GM19467 (cell line): ENCODE measurements around the gene DGKG.

Experiments used
- ATAC-seq: cut with Tn5 transposase; IDR thresholded peaks from one replicate; pipeline ENCODE4 v1.9.1; 2021; ENCODE audit warnings: mild to moderate bottlenecking, moderate library complexity; ENCODE audit not compliant: unreplicated experiment

DGKG gene

DNA sequence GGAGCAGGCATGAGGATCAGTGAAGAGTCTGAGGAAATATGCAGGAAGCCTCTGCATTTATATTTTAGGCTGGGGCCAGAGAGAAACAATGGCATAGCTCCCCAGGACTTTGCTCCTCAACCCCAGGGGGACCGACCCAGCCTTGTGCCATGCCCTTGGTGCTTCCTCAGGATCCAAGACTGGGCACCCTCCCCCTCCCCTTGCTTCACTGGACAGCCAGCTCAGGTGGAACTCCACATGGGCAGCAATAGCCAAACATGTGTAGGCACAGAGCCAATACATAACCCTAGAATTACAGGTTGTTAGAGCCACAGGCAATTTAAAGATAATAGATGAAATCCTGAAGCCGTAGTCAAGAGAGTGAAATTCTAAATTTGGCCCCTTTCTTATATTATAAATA is 180.1 kb downstream of the DGKG start:
- no peak for ATAC-seq

DNA sequence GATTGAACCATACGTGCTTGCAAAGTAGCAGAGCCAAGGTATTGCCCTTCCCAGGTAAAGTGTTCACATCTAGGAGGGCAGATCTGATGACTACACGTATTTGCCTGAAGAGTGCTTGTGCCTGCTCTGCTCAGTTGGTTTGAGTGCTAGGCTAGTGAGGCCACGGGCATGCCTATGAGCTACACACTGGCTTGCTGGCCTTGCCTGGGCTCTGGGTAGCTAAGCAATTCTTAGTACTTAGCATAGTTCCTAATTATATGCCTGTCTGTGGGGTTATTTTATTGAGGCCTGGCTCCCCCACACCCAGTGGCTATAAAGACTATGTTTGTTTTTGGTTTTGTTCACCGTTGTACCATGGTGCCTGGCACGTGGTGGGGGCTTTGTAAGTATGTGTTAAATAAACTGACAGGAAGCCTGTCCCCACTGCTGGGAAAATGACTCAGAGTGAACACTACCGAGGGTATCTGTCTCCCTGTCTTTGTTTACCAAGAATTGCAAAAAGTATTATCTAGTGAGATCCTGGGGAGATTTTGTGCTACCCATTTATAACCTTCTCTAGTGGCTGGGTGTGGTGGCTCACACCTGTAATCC is 181.0 kb downstream of the DGKG start:
- no peak for ATAC-seq

DNA sequence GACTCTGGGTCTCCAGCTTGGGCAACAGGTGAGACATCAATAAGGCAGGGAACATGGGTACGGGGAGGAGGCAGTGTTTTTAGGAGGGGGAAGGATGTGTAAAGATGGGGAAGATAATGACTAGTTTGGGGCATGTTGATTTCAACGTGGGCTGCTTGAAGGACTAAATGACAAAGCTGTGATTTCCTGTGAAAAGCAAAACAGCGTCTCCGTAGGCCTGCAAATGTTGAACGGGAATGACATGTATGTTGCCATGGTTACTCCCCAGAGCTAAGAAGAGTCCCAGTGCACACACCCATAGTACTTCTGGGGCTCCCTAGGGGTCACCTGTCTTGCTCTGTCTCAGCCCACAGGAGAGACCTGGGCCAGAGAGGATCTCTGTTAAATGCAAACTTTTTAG is 181.9 kb downstream of the DGKG start:
- no peak for ATAC-seq

DNA sequence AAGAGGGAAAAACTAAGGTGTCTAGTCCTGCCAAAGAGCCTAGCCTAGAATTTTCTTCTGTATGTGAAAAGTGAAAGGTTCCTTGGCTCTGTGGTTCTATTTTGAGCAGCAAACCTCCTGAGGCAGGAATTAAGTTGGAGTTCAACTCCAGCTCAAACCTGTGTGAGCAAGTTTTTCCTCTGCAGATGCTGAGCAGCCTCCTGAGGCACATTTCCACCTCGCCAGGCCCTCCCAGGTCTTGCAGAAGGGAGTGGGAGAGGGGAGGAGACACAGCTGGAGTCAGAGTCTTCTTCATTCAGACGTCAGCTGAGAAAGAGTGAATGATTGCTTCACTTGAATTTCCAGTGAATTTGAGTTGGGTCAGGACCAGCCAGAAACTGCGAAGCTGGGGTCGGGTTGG is 183.6 kb downstream of the DGKG start:
- no peak for ATAC-seq

DNA sequence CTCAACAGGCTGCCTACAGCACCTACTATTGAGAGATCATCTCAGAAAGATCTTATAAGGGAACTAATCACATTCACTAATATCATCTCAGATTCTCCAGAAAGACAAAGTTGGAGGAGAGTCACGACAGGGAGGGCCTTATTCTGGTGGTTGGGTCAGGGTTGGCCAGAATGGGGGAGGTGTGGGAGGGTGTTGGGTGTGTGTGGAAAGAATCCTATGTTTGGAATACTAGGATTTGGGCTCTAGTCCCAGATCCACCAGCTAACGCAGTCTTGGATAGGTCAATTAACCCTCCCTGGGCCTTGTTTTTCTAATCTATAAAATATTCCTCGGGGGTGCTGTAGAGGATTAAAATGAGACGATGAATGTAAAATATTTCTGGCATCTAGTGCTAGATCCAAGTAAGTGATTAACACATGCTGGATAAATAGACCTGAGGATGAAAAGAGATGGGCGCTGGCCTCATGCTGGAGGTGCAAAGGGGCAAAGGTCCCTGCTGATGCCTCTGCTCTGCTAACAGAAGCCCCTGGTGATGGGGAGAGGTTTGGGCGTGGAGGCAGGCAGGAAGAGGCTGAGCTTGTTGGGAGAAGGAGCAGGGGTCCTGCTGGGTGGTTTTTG is 185.6 kb downstream of the DGKG start:
- ATAC-seq, result no peak

DNA sequence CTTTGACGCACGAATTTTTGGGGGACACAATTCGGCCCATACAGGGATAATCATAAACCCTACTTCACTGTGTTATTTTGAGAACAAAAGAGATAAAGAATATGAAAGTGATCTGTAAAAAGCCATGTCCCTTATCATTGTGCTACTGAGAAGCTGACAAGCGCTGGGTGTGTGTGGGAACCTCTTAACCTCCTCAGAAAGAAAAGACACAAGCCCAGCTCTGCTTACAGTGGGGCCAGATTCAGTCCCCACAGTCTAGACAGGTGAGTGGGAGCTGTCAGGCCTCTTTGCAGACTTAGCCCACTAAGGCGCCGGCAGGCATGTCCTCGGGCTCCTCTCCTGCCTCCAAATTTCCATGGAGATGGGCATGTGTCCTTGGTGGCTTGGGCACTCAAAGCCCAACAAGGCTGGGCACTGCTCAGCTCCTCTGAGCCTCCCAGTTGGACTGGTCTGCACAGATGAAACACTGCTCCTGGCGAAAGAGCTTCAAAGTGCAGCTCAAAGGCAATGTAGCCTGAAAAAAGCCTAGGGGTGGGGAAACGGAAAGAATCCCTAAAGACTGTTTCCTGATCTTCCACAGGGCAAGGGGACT is 188.7 kb downstream of the DGKG start:
- no peak for ATAC-seq

DNA sequence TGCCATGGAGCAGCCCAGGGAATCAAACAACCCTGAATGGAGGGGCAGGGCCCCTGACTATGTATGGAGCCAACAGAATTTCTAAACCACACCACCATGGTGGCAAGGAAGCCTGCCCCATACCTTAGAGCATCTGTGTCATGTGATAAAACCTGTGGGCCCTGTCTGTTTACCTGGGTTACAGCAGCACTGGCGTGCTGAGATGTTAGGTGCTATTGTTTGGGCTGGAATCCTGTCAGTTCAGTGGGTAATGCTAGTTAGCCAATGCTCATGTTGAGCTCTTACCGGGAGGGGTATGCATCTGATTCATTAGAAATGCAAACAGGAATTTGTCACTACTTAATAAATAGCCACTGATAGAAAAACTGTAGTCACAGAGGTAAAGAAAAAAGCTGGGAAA is 189.7 kb downstream of the DGKG start:
- ATAC-seq, result no peak

DNA sequence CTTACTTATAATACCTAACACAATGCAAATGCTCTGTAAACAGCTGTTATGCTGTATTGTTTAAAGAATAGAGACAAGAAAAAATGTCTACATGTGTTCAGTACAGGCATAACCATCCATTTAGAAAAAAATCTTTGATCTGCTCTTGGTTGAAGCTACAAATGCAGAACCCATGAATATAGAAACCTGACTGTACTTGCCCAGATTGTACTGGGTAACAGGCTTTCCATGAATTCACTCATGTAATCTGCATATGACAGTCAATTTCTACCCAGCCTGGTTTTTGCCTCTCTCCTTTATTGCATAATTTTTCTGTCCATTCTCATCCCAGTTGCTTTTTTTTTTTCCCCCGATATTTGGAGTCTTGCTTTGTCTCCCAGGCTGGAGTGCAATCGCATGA is 190.5 kb downstream of the DGKG start:
- no peak for ATAC-seq

DNA sequence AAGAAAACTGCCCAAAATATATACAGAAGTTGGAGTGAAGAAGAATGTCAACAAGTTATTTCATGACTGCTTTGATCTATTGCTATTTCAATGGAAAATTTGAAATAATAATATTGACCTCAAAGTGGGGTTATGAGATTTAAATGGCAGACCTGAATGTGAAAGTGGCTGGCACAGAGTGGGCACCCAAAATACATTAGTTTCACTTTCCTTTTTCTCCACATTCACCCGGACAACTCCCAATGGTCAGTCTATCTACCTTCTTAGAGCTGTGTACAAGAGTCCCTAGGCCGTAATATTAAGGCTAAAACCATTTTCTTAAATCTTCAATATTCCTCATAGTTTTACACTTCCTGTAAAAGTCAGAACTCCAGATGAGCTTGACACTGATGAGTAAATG is 191.5 kb downstream of the DGKG start:
- ATAC-seq, result no peak

DNA sequence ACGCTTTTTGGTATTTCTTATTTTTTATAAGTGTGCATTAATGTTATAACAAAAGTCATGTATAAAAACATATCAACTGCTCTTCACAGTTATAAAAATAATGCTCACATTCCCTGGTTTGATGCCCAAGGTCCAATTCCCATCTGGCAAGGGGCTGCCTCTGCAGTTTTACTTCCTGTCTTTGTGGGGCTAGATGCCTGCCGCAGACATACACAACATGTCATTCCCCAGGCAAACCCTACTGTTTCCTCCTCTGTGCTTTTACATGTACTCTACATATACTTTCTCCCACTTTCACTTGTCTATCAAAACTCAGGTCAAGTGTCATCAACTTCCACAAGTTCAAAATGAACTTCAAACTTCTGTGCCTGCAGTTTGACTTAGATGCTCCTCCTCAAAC is 192.7 kb downstream of the DGKG start:
- ATAC-seq, result no peak

DNA sequence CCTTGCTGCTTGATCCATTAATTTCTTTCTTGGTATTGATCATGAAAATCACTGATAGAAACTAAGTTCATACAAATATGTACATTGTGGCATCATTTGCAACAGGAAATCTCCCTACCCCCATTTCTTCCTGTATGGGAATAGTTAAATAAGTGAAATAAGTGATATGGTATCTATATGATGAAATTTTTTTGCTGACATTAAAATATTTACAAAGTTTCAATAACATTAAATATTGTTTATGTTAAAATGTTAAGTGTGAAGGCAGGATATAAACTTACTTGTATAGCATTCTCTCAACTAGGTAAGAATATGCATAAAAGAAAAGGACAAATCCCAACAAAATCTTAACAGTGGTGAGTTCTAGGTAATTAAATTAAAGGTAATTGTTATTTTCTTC is 193.1 kb downstream of the DGKG start:
- ATAC-seq, result no peak

DNA sequence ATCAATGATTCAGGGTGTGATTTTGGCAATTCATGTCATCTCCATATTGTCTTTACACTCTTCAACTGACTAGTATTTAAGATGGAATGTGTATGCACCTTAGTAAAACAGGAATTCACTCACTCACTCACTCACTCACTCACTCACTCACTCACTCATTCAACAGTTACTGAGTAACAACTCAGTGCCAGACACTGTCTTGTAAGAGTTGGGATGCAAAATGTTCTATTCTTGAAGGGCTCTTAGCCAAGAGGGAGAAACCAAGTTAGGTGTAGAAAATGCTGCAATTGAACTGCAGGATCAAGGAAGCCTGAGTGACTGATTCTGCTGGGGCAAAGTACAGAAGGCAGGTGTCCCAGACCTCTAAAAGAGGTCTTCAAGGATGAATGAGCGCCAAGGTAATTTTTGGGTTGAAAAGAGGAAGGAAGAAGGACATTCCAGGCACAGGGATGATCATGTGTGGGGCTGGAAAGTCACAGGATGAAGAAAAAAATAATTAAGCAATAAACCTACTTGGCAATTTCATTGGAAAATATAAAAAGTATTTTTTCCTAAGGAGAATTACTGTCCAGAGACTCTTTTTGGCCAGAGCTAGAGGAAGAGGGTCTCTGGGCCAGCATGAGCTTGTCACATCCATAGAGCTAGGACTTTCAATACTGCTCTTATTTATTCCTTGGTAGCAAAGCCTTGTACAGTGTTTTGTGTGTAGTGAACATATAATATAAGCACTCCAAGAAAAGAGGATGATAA is 194.2 kb downstream of the DGKG start:
- ATAC-seq, result no peak

DNA sequence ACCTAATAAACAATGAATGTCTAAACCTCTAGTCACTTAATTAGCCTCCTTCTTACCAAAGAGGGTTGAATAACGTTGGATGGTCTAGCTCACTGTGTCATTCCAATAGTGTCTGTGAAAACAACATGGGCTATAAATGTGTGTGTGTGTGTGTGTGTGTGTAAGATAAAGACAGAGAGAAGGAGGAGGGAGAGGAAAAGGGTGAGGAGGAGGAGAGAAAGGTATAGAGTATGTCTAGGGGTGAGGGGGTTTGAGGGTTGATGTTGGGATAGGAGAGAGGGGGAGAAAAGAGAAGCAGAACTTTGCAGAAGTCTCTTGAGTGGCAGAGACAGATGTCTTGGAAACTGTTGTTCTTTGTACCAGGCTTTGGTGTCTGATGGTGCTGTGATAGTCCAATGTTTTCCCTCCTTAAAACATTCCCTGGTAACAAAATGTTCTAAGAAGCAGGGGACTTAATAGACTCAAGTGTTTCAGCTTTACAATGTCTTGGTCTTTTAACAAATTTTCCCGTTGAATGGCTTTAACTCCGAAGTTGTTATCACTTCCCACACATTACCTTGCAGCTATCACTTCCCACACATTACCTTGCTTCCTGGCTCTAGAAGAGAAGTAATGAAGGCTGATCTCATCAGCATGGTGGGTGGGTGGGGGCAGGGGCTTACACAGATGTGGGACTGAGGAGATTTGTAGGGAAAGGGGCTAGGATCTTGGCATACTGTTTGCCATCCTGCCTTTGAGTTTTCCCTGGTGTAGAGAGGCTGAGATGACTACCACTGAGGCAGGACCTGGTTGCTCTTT is 195.3 kb downstream of the DGKG start:
- ATAC-seq, result no peak

DNA sequence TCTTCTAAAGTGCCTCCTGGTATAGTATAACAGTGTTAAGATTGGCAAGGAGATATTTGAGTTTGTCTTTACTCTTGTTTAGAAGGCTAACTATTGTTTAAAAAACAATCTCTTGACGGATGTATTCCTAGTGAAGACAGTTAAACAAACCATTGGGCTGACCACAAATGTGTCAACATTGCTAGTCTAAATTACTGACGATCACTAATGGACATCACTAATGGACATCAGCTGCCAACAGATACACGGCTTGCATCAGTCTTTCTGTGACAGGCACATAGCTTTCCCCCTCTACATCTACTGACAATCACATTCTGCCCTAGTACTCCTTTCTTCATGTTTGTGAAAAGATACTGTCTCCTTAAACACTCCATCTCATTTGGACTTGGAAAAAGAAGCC is 196.0 kb downstream of the DGKG start:
- ATAC-seq, result no peak

DNA sequence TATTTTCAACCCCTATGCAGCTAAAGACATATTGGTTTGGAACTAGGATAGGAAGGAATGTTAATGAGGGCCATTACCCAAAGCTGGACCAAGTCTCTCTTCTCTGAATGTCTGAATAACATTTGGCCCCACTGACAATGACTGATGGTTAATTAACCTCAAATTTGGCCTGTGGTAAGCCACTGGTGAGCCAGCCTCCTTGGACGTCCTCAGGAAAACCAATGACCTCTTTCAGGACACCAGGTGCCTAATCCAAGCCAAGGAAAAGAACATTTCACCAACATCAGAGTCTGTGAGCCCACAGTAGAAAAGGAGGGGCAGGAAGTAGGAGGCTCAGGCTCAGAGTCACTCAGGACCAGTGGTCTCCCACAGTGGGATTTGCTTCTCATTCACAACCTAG is 196.7 kb downstream of the DGKG start:
- ATAC-seq, result no peak

DNA sequence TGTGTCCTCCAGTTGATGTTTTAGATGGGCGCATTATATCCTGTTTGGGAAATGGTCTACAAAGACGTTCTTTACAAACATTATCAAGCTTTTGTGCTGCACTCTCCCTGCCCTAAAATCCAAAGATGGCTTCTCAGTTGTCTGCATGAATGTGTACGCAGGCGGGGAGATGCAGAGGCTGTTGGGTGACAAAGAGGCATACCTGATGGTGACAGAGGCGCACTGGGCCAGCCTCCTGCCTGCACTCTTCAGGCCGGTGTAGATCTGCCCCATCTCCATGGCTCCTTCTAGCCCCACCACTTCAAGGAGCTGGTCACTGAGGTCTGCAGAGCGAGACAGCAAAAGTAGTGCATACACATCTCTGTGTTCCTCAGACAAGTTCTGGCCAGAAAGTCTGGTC is 197.3 kb downstream of the DGKG start:
- no peak for ATAC-seq

DNA sequence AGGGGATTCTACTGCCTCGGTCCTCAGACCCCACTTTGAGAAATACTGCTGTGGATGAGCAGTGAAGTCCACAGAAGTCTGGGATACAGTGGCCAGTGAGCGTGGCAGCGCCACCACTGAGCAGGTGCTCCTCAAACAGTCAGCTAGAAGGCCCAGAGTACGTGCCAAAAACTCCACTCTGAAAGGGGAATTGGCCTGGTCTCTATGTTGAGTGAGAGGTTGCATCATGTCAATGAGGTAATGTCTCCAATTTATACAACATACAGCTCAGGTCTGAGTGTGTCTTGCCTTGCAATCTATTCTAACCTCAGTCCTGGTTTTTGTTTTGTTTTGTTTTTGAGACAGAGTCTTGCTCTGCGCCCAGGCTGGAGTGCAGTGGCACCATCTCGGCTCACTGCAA is 199.8 kb downstream of the DGKG start:
- no peak for ATAC-seq

DNA sequence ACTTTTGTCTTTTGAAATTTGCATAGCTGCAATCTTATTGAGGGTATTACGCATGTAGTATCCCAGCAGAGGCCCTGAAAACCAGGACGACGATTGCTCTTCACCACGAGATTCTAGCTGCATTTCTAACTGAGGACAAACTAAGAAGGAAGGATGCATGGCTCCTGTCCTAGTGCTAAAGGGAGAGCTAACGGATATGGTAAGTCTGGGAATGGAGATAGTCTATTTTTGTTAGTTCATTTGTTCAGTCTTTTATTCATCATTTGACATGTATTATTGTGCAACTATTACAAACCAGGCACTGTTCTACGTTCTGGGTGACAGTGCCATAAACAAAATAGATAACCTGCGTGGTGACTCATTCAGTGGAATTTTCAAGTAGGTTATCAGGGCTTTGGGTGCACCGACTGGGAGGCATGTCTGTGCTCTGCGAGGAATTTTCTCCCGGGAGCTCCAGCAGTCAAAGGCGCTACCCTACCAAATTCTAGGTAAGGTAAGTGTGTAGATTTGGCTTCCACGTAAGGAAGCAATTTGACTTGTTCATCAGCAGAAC is 201.3 kb downstream of the DGKG start:
- ATAC-seq, result no peak

DNA sequence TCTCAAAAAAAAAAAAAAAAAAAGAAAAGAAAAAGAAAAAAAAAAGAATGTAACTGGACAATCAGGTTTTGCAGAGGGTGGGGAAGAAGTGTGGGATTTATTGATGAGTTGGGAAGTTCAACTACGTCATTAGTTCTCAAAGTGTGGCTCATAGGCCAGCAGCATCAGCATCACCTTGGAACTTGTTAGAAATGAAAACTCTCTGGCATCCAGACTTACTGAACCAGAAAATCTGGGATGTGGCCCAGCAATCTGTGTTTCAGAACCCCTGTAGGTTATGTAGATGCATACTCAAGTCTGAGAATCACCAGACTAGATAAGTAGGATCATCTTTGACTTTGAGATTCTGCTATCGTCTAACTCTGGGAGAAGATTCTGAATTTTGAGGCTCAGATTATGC is 207.4 kb downstream of the DGKG start:
- no peak for ATAC-seq

DNA sequence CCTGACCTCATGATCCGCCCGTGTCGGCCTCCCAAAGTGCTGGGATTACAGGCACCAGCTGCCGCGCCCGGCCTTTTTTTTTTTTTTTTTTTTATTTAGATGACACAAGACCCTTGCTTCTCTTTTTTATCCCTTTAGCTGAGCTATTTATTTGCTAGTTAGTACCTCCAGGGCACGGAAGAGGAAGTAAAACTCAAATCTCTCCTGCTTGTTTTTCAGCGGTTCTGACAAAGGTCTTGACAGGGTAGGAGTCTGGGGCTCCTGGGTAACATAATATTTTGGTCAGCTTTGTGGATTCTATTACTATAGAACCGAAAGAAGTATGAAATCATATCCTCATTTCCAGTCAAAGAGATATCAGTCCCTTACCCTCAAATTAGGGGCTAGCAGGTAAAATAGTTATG is 209.1 kb downstream of the DGKG start:
- peak; percentile 76 for ATAC-seq

DNA sequence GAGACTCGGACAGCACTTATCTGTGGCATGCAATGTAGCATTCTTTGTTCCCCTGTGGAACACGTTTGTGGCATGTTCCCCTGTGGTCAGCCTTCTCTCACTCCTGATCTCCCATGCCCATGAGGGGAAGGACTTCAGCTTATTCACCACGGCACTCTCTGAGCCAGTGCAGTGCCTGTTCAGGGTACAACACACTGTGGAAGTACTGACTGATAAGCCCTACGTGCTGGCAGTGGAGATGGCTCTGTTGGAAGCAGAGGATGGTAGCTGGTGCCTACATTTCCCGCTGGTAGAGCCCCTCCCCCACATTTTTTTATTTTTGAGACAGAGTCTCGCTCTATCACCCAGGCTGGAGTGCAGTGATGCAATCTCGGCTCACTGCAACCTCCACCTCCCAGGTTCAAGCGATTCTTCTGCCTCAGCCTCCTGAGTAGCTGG is 209.7 kb downstream of the DGKG start:
- peak; percentile 18 for ATAC-seq
